ENCODE results near the gene AKAP7.

DNA sequence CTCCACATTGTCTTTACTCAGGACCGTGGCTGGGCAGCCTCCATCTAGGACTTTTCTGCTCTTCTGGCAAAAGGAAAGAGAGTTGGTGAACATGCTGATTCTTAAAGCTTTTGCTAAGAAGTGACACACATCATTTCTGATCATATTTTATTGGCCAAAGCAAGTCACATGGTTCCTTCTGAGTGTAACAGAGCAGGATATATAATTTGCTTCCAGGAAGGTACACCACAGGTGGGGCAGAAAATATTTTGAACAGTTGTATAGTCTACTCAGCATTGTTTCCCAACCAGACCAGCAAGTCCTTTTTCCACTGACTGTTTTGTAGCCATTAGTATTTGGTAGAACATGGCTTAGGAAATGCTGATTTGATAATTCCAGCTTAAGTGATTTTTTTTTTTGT is 73.5 kb downstream of the AKAP7 start:
- TF ChIP-seq, protein P1, sequence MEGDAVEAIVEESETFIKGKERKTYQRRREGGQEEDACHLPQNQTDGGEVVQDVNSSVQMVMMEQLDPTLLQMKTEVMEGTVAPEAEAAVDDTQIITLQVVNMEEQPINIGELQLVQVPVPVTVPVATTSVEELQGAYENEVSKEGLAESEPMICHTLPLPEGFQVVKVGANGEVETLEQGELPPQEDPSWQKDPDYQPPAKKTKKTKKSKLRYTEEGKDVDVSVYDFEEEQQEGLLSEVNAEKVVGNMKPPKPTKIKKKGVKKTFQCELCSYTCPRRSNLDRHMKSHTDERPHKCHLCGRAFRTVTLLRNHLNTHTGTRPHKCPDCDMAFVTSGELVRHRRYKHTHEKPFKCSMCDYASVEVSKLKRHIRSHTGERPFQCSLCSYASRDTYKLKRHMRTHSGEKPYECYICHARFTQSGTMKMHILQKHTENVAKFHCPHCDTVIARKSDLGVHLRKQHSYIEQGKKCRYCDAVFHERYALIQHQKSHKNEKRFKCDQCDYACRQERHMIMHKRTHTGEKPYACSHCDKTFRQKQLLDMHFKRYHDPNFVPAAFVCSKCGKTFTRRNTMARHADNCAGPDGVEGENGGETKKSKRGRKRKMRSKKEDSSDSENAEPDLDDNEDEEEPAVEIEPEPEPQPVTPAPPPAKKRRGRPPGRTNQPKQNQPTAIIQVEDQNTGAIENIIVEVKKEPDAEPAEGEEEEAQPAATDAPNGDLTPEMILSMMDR (IDR thresholded peaks at IDR 0.05): no peak
- TF ChIP-seq EZH2phosphoT487 (IDR thresholded peaks at IDR 0.05) (no peak), EZH2 (IDR thresholded peaks at IDR 0.05) (no peak)
